HEK293 (cell line): ENCODE measurements around the gene LRRC8E.

Experiments
- TCF7L2 ChIP-seq: IDR thresholded peaks from 2 replicates; pipeline ENCODE4 v1.6.1; 2011; ENCODE audit warnings: low read depth, mild to moderate bottlenecking, inconsistent platforms, low read length, moderate library complexity, borderline replicate concordance
- YY1 ChIP-seq: fragments of 450-650 bp; formaldehyde crosslinking; IDR thresholded peaks from 2 replicates; pipeline ENCODE4 v1.5.1; 2018; ENCODE audit warnings: missing biosample characterization, missing genetic modification characterization
- YY2 ChIP-seq: fragments of 450-650 bp; formaldehyde crosslinking; IDR thresholded peaks from 2 replicates; pipeline ENCODE4 v1.5.1; 2016; ENCODE audit warnings: missing biosample characterization, missing genetic modification characterization
- ZNF175 ChIP-seq: fragments of 450-650 bp; formaldehyde crosslinking; IDR thresholded peaks from 2 replicates; pipeline ENCODE4 v1.5.1; 2016; ENCODE audit warnings: missing biosample characterization, missing genetic modification characterization
- ZNF529 ChIP-seq: fragments of 450-650 bp; formaldehyde crosslinking; IDR thresholded peaks from 2 replicates; pipeline ENCODE4 v1.5.1; 2017; ENCODE audit warnings: missing genetic modification characterization, missing biosample characterization; ENCODE audit not compliant: insufficient replicate concordance
- ZNF560 ChIP-seq: fragments of 450-650 bp; formaldehyde crosslinking; IDR thresholded peaks from 2 replicates; pipeline ENCODE4 v1.5.1; 2017; ENCODE audit warnings: missing biosample characterization, missing genetic modification characterization, borderline replicate concordance
- ZNF660 ChIP-seq: fragments of 450-650 bp; IDR thresholded peaks from 2 replicates; pipeline ENCODE4 v1.5.1; 2018; ENCODE audit warnings: missing biosample characterization, mild to moderate bottlenecking, missing genetic modification characterization
- ZNF777 ChIP-seq: fragments of 450-650 bp; formaldehyde crosslinking; IDR thresholded peaks from 2 replicates; pipeline ENCODE4 v1.5.1; 2017; ENCODE audit warnings: missing biosample characterization, missing genetic modification characterization, borderline replicate concordance
- ZSCAN30 ChIP-seq: fragments of 450-650 bp; IDR thresholded peaks from 2 replicates; pipeline ENCODE4 v1.5.1; 2018; ENCODE audit warnings: missing biosample characterization, mild to moderate bottlenecking, missing genetic modification characterization, moderate library complexity
- TF ChIP-seq, protein P1 (sequence below): fragments of 450-650 bp; formaldehyde crosslinking; IDR thresholded peaks from 2 replicates; pipeline ENCODE4 v1.5.1; 2016; ENCODE audit warnings: missing biosample characterization, missing genetic modification characterization
- TF ChIP-seq, protein P2 (sequence below): fragments of 450-650 bp; formaldehyde crosslinking; IDR thresholded peaks from 2 replicates; pipeline ENCODE4 v1.5.1; 2016; ENCODE audit warnings: missing biosample characterization, missing genetic modification characterization

DNA sequence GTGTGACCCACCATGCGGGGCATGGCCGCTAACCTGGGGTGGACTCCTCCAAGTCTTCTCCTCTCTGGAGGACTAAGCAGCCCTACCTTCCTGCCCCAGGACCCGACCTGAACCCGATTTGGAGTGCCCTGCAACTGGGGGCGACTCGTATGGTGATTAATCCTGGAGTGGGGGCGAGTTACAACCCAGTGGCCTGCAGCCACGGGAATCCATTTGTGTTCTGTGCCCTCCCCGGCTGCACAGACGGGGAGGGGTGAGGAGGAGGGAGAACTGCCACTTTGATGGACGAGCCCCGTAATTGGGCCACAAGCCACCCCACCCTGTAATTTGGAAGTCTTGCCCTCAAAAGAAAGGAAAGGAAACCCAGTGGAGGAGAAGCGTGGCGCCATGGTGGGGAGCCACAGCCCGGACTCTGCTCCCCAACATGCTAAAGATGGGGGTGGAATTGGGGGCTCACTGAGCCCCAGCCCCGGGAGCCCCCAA is 32.2 kb upstream of the LRRC8E start:
- TF ChIP-seq ZNF660 (no peak), ZNF777 (tag by site-specific recombination) (no peak), ZNF560 (tag by site-specific recombination) (no peak), TCF7L2 (no peak), ZNF529 (tag by site-specific recombination) (no peak), ZSCAN30 (tag by site-specific recombination) (no peak), ZNF175 (no peak), YY2 (no peak), YY1 (no peak)
- TF ChIP-seq, protein P1, sequence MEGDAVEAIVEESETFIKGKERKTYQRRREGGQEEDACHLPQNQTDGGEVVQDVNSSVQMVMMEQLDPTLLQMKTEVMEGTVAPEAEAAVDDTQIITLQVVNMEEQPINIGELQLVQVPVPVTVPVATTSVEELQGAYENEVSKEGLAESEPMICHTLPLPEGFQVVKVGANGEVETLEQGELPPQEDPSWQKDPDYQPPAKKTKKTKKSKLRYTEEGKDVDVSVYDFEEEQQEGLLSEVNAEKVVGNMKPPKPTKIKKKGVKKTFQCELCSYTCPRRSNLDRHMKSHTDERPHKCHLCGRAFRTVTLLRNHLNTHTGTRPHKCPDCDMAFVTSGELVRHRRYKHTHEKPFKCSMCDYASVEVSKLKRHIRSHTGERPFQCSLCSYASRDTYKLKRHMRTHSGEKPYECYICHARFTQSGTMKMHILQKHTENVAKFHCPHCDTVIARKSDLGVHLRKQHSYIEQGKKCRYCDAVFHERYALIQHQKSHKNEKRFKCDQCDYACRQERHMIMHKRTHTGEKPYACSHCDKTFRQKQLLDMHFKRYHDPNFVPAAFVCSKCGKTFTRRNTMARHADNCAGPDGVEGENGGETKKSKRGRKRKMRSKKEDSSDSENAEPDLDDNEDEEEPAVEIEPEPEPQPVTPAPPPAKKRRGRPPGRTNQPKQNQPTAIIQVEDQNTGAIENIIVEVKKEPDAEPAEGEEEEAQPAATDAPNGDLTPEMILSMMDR = no peak
- TF ChIP-seq, protein P2, sequence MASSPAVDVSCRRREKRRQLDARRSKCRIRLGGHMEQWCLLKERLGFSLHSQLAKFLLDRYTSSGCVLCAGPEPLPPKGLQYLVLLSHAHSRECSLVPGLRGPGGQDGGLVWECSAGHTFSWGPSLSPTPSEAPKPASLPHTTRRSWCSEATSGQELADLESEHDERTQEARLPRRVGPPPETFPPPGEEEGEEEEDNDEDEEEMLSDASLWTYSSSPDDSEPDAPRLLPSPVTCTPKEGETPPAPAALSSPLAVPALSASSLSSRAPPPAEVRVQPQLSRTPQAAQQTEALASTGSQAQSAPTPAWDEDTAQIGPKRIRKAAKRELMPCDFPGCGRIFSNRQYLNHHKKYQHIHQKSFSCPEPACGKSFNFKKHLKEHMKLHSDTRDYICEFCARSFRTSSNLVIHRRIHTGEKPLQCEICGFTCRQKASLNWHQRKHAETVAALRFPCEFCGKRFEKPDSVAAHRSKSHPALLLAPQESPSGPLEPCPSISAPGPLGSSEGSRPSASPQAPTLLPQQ (tag by site-specific recombination) = no peak
